Esophagus muscularis mucosa (tissue), 4 donors: ENCODE results near the gene AFF1. TPM values are rescaled to one million over a fixed set of nuclear protein-coding genes. Genes with fewer than 3 reads are reported as not detected.

Experiments
- DNase-seq: peaks from one replicate; pipeline ENCODE4 v3.0.0-alpha.2; 2017; ENCODE audit errors: extremely low spot score
- H3K27ac ChIP-seq, 4 donors: fragments of 200-600 bp; sonication (generic); replicated peaks in 1 of 4; 1 replicate in 3 of 4; 2 replicates in 1 of 4; pipeline ENCODE4 v1.5.1; 2016 to 2019; ENCODE audit warnings: mild to moderate bottlenecking in 1 of 4
- H3K27me3 ChIP-seq, 4 donors: fragments of 200-600 bp; sonication (generic); one replicate each; pipeline versions ENCODE4 v1.5.1 to v1.6.0; 2016 to 2019
- H3K36me3 ChIP-seq, 4 donors: fragments of 200-600 bp; sonication (generic); one replicate each; pipeline ENCODE4 v1.5.1; 2016 to 2019
- H3K4me1 ChIP-seq, 4 donors: fragments of 200-600 bp; sonication (generic); one replicate each; pipeline ENCODE4 v1.5.1; 2016 to 2019
- H3K4me3 ChIP-seq, 4 donors: fragments of 200-600 bp; sonication (generic); 1 replicate in 2 of 4; 2 replicates in 2 of 4; pipeline ENCODE4 v1.5.1; 2016 to 2019; ENCODE audit warnings: mild to moderate bottlenecking in 4 of 4, moderate library complexity in 1 of 4
- H3K9me3 ChIP-seq, 4 donors: fragments of 200-600 bp; sonication (generic); 1 replicate in 3 of 4; 2 replicates in 1 of 4; pipeline ENCODE4 v1.5.1; 2016 to 2019
- EP300 ChIP-seq: sonication (generic); formaldehyde crosslinking; IDR thresholded peaks from one replicate; pipeline ENCODE4 v1.6.1; 2017; ENCODE audit warnings: antibody characterized with exemption
- POLR2A ChIP-seq: fragments of 450-650 bp; IDR thresholded peaks from one replicate; pipeline ENCODE4 v1.6.1; 2017; ENCODE audit warnings: antibody characterized with exemption, moderate library complexity, mild to moderate bottlenecking, low read depth
- POLR2AphosphoS5 ChIP-seq, 2 donors: sonication (generic); formaldehyde crosslinking; IDR thresholded peaks; one replicate each; pipeline ENCODE4 v1.6.1; 2017; ENCODE audit warnings: antibody characterized with exemption in 2 of 2
- WGBS: methylation state at CpG from one replicate; pipeline ENCODE4 v1.1.5; 2018; 5-methylcytosine and 5-hydroxymethylcytosine counted together
- intact Hi-C: fragments of 100-400 bp; cut with DNase I; formaldehyde crosslinking; loops from one replicate; pipeline ENCODE4 v1.15.1; 2023
- total RNA-seq, 4 donors: library from RNA; depleted of rRNA; stranded (reverse); fragments of >200 nt; gene quantifications; one replicate each; pipeline versions ENCODE4 v1.1.0 to v1.2.1, GENCODE V29; 2016
- TF ChIP-seq, protein P1 (sequence below), 3 experiments: fragments of 200-600 bp in 2 of 3; fragments of 450-650 bp in 1 of 3; sonication (generic) in 2 of 3; IDR thresholded peaks; one replicate each; pipeline ENCODE4 v1.5.1; 2017 to 2019; ENCODE audit warnings: antibody characterized with exemption in 3 of 3, mild to moderate bottlenecking in 2 of 3, moderate library complexity in 1 of 3

AFF1 gene
- total RNA-seq, 4 donors from 2014 or later, result 53.6 to 85.2 (median 70.6) TPM

DNA sequence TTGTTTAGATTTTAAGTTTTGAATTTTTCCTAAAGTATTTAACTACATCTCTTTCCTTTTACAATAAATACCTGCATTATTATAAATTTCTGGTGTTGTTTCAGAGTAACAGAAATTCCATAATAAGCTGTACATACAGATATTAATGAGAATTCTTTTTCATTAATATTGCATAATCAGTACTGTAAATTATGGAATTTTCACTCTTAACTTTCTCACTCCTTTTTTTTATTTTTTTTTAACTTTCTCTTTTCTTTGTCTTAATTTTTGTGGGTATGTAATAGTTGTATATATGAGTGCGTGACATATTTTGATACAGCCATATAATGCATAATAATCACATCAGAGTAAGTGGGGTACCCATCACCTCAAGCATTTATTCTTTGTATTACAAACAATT lies 175.1 kb downstream of the AFF1 start:
- H3K36me3 ChIP-seq, result peaks cover 12 to 52% (median 32%) of the 10 kb centered on the region in 4 donors
- no peaks in the 10 kb centered on the region for H3K9me3 ChIP-seq
- H3K27ac ChIP-seq, result peak overlapping the region in 1 of 4 donors; percentile 74

DNA sequence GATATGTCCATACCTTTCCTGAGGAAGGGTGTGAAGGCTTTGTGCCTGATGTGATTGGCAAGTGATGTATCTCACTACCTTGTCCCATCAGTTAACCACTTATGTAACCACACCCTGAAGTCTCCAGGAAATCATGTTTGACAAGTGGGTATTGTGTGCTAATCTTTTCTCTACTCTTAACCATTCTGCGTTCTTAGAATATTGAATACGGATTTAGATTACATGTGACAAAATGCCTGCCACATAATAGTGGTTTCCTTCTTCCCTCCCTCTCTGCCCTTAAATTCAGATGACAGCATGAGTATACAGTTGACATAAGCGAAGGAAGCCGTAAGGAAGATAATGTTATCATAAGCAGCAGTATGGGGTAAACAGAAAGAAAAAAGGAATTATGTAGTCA lies 177.3 kb downstream of the AFF1 start:
- 94% methylated on average over 4 of the region's 4 CpGs for WGBS
- Histone ChIP-seq H3K36me3 (peaks cover 19 to 60% (median 43%) of the 10 kb centered on the region in 4 donors), H3K27me3 (no peaks in the 10 kb centered on the region), H3K9me3 (no peaks in the 10 kb centered on the region), H3K4me1 (peaks cover 33 to 45% (median 39%) of the 10 kb centered on the region in 4 donors), H3K4me3 (no peak overlapping the region), H3K27ac (no peak overlapping the region)
- no peak for DNase-seq
- TF ChIP-seq POLR2A (no peak), POLR2AphosphoS5 (IDR thresholded peaks at IDR 0.05) (no peak), EP300 (no peak)
- TF ChIP-seq, protein P1, sequence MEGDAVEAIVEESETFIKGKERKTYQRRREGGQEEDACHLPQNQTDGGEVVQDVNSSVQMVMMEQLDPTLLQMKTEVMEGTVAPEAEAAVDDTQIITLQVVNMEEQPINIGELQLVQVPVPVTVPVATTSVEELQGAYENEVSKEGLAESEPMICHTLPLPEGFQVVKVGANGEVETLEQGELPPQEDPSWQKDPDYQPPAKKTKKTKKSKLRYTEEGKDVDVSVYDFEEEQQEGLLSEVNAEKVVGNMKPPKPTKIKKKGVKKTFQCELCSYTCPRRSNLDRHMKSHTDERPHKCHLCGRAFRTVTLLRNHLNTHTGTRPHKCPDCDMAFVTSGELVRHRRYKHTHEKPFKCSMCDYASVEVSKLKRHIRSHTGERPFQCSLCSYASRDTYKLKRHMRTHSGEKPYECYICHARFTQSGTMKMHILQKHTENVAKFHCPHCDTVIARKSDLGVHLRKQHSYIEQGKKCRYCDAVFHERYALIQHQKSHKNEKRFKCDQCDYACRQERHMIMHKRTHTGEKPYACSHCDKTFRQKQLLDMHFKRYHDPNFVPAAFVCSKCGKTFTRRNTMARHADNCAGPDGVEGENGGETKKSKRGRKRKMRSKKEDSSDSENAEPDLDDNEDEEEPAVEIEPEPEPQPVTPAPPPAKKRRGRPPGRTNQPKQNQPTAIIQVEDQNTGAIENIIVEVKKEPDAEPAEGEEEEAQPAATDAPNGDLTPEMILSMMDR (IDR thresholded peaks at IDR 0.05), result no peak
- intact Hi-C loops, result no loop called here

More for the DNA sequence above, 175.1 kb downstream of the AFF1 start:
- intact Hi-C loops, result no loop called here
- H3K4me3 ChIP-seq, result no peak overlapping the region
- TF ChIP-seq POLR2AphosphoS5 (IDR thresholded peaks at IDR 0.05) (no peak), POLR2A (no peak)
- WGBS, result 94% methylated on average over 1 of the region's 1 CpG
- no peaks in the 10 kb centered on the region for H3K27me3 ChIP-seq
- no peak for DNase-seq
- peaks cover 21 to 43% (median 33%) of the 10 kb centered on the region in 4 donors for H3K4me1 ChIP-seq

DNA sequence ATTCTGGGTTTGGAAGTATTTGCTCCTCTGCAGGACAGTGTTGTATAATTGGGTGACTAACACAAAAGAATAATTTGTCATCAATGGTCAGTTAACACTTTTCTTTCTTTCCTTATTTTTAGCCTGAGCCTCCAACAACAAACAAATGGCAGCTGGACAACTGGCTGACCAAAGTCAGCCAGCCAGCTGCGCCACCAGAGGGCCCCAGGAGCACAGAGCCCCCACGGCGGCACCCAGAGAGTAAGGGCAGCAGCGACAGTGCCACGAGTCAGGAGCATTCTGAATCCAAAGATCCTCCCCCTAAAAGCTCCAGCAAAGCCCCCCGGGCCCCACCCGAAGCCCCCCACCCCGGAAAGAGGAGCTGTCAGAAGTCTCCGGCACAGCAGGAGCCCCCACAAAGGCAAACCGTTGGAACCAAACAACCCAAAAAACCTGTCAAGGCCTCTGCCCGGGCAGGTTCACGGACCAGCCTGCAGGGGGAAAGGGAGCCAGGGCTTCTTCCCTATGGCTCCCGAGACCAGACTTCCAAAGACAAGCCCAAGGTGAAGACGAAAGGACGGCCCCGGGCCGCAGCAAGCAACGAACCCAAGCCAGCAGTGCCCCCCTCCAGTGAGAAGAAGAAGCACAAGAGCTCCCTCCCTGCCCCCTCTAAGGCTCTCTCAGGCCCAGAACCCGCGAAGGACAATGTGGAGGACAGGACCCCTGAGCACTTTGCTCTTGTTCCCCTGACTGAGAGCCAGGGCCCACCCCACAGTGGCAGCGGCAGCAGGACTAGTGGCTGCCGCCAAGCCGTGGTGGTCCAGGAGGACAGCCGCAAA lies 179.6 kb downstream of the AFF1 start:
- H3K27ac ChIP-seq, result peak overlapping the region in 1 of 4 donors; percentile 14
- intact Hi-C loops, result no loop called here
- H3K4me1 ChIP-seq, result peaks cover 26 to 46% (median 40%) of the 10 kb centered on the region in 4 donors
- DNase-seq, result no peak
- H3K27me3 ChIP-seq, result no peaks in the 10 kb centered on the region
- no peaks in the 10 kb centered on the region for H3K9me3 ChIP-seq
- H3K36me3 ChIP-seq, result peaks cover 19 to 65% (median 43%) of the 10 kb centered on the region in 4 donors
- 88% methylated on average over 13 of the region's 24 CpGs for WGBS
- no peak overlapping the region for H3K4me3 ChIP-seq
- no peak for TF ChIP-seq EP300
- TF ChIP-seq, protein P1 (IDR thresholded peaks at IDR 0.05), result no peak
- TF ChIP-seq POLR2AphosphoS5 (IDR thresholded peaks at IDR 0.05), result no peak

DNA sequence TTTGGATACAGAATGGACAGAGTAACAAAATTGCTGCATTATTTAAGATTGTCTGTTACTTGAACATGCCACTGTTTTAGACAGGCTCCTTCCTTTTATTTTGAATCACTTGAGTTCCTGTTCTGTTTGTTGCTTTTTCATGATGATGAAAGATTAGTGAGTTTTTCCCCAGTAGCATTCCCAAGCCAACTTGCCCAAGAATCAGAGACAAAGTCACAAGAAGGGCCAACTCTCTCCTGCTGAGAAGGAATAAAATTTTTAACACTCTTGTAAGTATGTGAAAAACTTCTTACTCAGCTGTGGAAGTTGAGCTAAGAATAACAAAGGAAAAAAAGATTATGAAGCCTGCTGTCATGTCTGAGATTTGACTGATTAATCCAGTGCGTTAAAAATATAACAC lies 181.4 kb downstream of the AFF1 start:
- TF ChIP-seq POLR2A (no peak), EP300 (no peak), POLR2AphosphoS5 (IDR thresholded peaks at IDR 0.05) (no peak)
- TF ChIP-seq, protein P1 (IDR thresholded peaks at IDR 0.05), result no peak
- H3K4me1 ChIP-seq, result peaks cover 38 to 60% (median 56%) of the 10 kb centered on the region in 4 donors
- no peak for DNase-seq
- H3K27me3 ChIP-seq, result no peaks in the 10 kb centered on the region
- peak overlapping the region; percentile 82 to 89 (median 86) for H3K27ac ChIP-seq
- H3K4me3 ChIP-seq, result no peak overlapping the region
- intact Hi-C loops, result no loop called here
- H3K36me3 ChIP-seq, result peaks cover 19 to 74% (median 44%) of the 10 kb centered on the region in 4 donors
- 50% methylated on average over 1 of the region's 1 CpG for WGBS
- H3K9me3 ChIP-seq, result no peaks in the 10 kb centered on the region

DNA sequence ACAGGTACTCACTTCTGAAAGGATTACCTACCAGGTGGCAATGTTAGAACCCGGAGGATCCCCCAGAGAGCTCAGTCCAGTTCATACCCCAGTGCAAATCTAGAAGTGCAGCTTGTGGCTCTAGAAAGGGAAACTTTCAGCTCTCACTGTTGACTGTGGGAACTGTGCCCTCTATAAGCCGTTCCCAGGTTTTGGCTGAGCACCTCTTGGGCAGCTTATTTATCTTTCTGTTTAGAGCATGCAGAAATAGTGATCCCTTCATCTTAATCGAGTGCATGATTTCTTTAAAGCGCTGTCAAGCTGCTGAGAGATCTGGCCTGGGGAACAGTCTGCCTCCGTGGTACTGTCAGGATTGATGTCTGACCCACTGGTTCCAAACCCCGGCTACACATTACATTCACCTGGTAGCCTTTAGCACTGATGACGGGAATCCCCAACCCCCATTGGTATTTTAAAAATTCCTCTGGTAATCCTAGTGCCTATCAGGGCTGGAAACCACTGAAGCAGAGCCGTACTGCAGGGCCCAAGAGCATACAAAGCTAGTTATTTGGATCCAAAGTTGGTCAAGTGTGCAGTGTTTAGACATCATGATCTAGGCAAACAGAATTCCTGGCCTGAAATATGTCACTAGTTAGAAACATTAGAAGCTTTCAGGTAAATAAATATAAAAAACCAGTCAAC lies 182.4 kb downstream of the AFF1 start:
- no peak for DNase-seq
- H3K4me1 ChIP-seq, result peaks cover 47 to 69% (median 65%) of the 10 kb centered on the region in 4 donors
- H3K9me3 ChIP-seq, result no peaks in the 10 kb centered on the region
- TF ChIP-seq, protein P1 (IDR thresholded peaks at IDR 0.05), result no peak
- no peaks in the 10 kb centered on the region for H3K27me3 ChIP-seq
- H3K36me3 ChIP-seq, result peaks cover 15 to 74% (median 39%) of the 10 kb centered on the region in 4 donors
- intact Hi-C loops, result no loop called here
- H3K27ac ChIP-seq, result peak overlapping the region; percentile 82 to 89 (median 86)
- WGBS, result 63% methylated on average over 8 of the region's 8 CpGs
- H3K4me3 ChIP-seq, result no peak overlapping the region
